ENCODE measurements around the gene WDR91. TPM values are rescaled to one million over a fixed set of nuclear protein-coding genes. Genes with fewer than 3 reads are reported as not detected.

Gene WDR91
- total and polyA plus RNA-seq, 2 donors (not counting 3 experiments of a cell fraction or from before 2014, with no cell fraction given), result 6.7 to 7.0 TPM

DNA sequence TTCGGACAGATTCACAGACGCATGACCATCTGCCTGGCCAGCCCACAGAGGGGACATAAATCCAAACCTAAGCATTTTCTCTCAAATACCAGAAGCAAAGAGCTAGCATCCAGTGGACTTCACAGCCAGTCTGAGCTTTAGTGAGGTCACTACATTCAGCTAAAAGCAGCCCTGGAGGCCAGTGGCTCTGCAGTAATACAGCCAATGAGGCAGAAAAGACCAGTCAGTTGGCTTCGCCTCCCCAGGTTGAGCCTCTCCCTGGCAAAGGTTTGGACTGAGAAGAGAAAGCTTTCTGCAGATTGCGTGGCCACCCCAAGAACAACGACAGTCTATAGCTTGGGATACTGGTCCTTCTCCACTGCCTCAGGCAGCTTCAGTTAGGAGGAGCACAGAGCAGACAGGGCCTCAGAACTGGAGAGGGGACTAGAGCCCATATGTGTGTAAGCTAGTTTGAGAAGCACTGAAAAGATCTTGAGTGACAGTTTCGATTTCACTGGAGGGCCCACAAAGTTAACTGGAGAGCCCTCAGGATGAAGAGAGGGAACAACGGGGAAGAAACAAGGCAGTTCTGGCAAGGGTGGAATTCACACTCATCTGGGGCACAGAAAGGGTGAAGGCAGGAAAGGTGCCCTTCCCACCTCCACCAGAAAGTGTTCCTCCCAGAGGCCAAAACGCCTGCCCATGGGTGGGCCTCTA lies 3.8 kb downstream of the WDR91 start:
- TF ChIP-seq, protein P1, sequence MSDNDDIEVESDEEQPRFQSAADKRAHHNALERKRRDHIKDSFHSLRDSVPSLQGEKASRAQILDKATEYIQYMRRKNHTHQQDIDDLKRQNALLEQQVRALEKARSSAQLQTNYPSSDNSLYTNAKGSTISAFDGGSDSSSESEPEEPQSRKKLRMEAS (IDR thresholded peaks at IDR 0.05; ENCODE audit: insufficient read depth, insufficient read length), result no peak
- no peak for TF ChIP-seq FOS (IDR thresholded peaks at IDR 0.05; ENCODE audit: borderline replicate concordance, insufficient read depth, low read length)
- TF ChIP-seq GATA2 (IDR thresholded peaks at IDR 0.05; ENCODE audit: insufficient read depth, insufficient read length, low read depth, low read length), result no peak
- no peak for TF ChIP-seq MYC (IDR thresholded peaks at IDR 0.05; ENCODE audit: low read depth, low read length)
- no peak for TF ChIP-seq EZH2 (IDR thresholded peaks at IDR 0.05; ENCODE audit: borderline replicate concordance, low read depth, low read length, severe bottlenecking)
- no peak for TF ChIP-seq POLR2A (IDR thresholded peaks at IDR 0.05; ENCODE audit: low read depth, low read length)
- TF ChIP-seq, protein P2, sequence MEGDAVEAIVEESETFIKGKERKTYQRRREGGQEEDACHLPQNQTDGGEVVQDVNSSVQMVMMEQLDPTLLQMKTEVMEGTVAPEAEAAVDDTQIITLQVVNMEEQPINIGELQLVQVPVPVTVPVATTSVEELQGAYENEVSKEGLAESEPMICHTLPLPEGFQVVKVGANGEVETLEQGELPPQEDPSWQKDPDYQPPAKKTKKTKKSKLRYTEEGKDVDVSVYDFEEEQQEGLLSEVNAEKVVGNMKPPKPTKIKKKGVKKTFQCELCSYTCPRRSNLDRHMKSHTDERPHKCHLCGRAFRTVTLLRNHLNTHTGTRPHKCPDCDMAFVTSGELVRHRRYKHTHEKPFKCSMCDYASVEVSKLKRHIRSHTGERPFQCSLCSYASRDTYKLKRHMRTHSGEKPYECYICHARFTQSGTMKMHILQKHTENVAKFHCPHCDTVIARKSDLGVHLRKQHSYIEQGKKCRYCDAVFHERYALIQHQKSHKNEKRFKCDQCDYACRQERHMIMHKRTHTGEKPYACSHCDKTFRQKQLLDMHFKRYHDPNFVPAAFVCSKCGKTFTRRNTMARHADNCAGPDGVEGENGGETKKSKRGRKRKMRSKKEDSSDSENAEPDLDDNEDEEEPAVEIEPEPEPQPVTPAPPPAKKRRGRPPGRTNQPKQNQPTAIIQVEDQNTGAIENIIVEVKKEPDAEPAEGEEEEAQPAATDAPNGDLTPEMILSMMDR (IDR thresholded peaks at IDR 0.05; ENCODE audit: extremely low read depth in 1 of 2, insufficient read depth in 1 of 2, low read depth in 1 of 2, low read length in 2 of 2), result no peak
- no peak for TF ChIP-seq JUN (IDR thresholded peaks at IDR 0.05; ENCODE audit: borderline replicate concordance, insufficient read depth, insufficient read length, low read depth)
- no peak for TF ChIP-seq POLR2AphosphoS5 (IDR thresholded peaks at IDR 0.05; ENCODE audit: insufficient read depth, low read depth, low read length)
- H3K27me3 ChIP-seq (ENCODE audit: control insufficient read depth in 2 of 2, insufficient read depth in 2 of 2, low read length in 2 of 2), result no peaks in the 10 kb centered on the region
- no peaks in the 10 kb centered on the region for H3K9me1 ChIP-seq (replicated peaks; ENCODE audit: control insufficient read depth, extremely low read depth, insufficient read depth, low read length)
- H4K20me1 ChIP-seq (replicated peaks; ENCODE audit: control insufficient read depth, extremely low read depth, insufficient read depth, low read length), result no peaks in the 10 kb centered on the region
- FAIRE-seq (no peak), DNase-seq (ENCODE audit: low read depth, low spot score) (no peak)
- peaks cover 8% of the 10 kb centered on the region for H3K4me1 ChIP-seq (ENCODE audit: control insufficient read depth, extremely low read depth, insufficient read depth, low read length)
- H2AFZ ChIP-seq (ENCODE audit: low read depth, low read length), result no peak overlapping the region
- ChIA-PET POLR2A (no interaction called here), CTCF (no interaction called here)
- intact Hi-C loops (cut with micrococcal nuclease), result no loop called here
- H3K9me3 ChIP-seq (replicated peaks; ENCODE audit: control insufficient read depth, insufficient read depth, low read length), result no peaks in the 10 kb centered on the region
- H3K36me3 ChIP-seq (ENCODE audit: control insufficient read depth in 2 of 2, extremely low read depth in 1 of 2, insufficient read depth in 2 of 2, low read length in 2 of 2), result no peaks in the 10 kb centered on the region
- no TSS peak for BruUV-seq (replicated peaks)
- no peak overlapping the region for H3K4me2 ChIP-seq (ENCODE audit: insufficient read depth, low read length)
- no peaks in the 10 kb centered on the region for H3K79me2 ChIP-seq (ENCODE audit: control insufficient read depth, insufficient read depth, low read length)
- no peak overlapping the region for H3K27ac ChIP-seq (ENCODE audit: insufficient read depth, low read depth, low read length)
- no peak overlapping the region for H3K4me3 ChIP-seq (replicated peaks in 1 of 3; ENCODE audit: insufficient read depth in 1 of 3, low read depth in 1 of 3, low read length in 3 of 3)
- H3K9ac ChIP-seq (replicated peaks; ENCODE audit: extremely low read depth, insufficient read depth, low read length), result no peak overlapping the region
- dilution Hi-C loops (cut with MboI; ENCODE audit: extremely low pct_ligation_motif_present, low sequenced_read_pairs), result no loop called here

All from endothelial cell of umbilical vein (primary cell).